Muscle of arm (tissue), 12 donors: ENCODE data around the gene NBEAL2. TPM values are rescaled to one million over a fixed set of nuclear protein-coding genes. Genes with fewer than 3 reads are reported as not detected.
"Not testable (repeated sequence)": the region's sequence is repeated elsewhere in the genome, so short reads cannot be mapped to it uniquely, and the experiment has no call there.

Source experiments
- DNase-seq: peaks from one replicate; pipeline ENCODE4 v3.0.0-alpha.2; 2013
- polyA plus RNA-seq, 12 donors: library from polyadenylated mRNA; unstranded; fragments of 120-200 nt; gene quantifications; one replicate each; pipeline ENCODE4 v1.2.1, GENCODE V29; 2013; ENCODE audit not compliant: insufficient read length in 12 of 12

The NBEAL2 gene
- polyA plus RNA-seq, 12 donors: 8.7 to 57.5 (median 12.1) TPM; not detected in 1

GRCh38 chr3:47036145-47036544, 56.7 kb downstream of the NBEAL2 start:
- no peak for DNase-seq

DNA sequence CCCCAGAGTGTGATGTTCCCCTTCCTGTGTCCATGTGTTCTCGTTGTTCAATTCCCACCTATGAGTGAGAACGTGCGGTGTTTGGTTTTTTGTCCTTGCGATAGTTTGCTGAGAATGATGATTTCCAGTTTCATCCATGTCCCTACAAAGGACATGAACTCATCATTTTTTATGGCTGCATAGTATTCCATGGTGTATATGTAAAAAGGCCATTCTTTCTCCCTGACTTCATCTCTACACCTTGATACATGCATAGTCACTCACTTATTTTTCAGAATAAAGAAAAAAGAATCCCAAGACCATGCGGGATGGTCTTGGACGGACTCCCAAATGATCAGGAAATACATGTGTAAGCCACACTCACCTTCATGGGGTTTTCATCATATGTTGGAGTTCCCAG, 57.8 kb downstream of the NBEAL2 start:
- not testable (repeated sequence) for DNase-seq

GRCh38 chr3:47041114-47041513, 61.6 kb downstream of the NBEAL2 start:
- DNase-seq: no peak

GRCh38 chr3:47042231-47042791, 62.8 kb downstream of the NBEAL2 start:
- DNase-seq: no peak

DNA sequence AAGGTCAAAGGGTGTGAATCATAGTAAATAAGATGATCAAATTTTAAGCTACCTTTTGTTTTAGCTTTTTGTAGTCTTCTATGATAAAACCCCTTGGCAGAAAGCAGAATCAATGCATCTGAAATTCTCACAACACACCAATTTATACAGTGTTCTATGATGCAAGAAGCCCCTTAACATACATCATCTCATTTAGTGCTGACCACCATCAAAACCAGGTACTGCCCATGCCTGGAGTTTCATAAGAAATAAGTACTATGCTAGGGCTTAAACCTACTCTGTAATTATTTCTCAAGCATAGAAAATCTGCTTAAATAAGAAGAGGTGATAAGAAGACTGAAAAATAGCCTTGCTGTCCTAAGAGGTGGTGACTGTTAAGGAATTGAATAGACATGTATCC, 67.6 kb downstream of the NBEAL2 start:
- DNase-seq: no peak

DNA sequence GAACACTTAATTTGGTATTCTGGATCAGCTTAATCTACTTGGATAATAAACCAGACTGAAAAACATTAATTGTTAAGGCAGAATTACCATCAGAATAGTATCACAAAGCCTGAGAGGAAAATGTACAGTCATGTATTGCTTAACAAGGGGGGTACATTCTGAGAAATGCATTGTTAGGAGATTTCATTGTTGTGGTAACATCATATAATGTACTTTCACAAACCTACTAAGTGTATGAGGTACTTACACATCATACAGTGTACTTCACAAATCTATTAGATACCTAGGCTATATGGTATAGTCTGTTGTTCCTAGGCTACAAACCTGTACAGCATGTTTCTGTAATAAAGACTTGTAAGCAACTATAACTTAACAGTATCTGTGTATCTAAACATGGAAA, 68.2 kb downstream of the NBEAL2 start:
- no peak for DNase-seq

- DNase-seq: no peak
Observed at GRCh38 chr3:47054412-47054811, 74.9 kb downstream of the NBEAL2 start.

DNA sequence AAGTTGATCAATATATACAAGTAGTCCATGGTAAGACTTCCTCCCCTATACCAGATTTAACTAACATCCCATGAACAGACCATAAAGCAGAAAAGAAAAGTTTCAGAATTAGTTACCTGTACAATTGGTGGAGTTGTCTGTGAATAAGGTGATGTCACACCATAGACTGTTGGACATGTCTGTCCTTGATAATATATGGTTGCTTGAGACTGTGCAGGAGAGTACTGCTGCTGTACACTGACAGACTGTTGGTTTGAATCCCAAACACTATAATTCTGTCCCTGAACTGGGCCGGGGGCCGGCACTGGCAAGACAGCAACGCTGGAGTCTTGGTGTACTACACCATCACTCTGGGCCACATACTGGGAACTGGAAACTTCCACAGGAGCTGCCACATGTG, 77.2 kb downstream of the NBEAL2 start:
- DNase-seq: no peak

- no peak for DNase-seq
Observed at GRCh38 chr3:47057212-47057671, 77.8 kb downstream of the NBEAL2 start.

Other genes starting within 250 kb of the NBEAL2 start
- 100 to 1,000 TPM in 11 of 12 donors, not detected in 1; 125 to 694 (median 337) TPM for gene MYL3, start 116.2 kb upstream of the NBEAL2 start, polyA plus RNA-seq
- gene PTH1R, start 101.9 kb upstream of the NBEAL2 start, polyA plus RNA-seq: 100 to 1,000 TPM in 1 of 12 donors, 10 to 100 TPM in 3, 1 to 10 TPM in 7, not detected in 1; 5.6 to 130 (median 9.3) TPM
- 10 to 100 TPM in 11 of 12 donors, not detected in 1; 28.1 to 48.9 (median 33.5) TPM for gene CCDC12, start 2.9 kb upstream of the NBEAL2 start, polyA plus RNA-seq
- 10 to 100 TPM; 34.7 to 54.7 (median 40.1) TPM for gene SETD2, start 184.4 kb downstream of the NBEAL2 start, polyA plus RNA-seq